SU-DHL-6 (cell line): ENCODE measurements around the gene IL36B.

ENCODE experiments used
- H2AFZ ChIP-seq: fragments of 200-600 bp; sonication (generic); 2 replicates; pipeline ENCODE4 v1.6.1; 2014; ENCODE audit warnings: low read depth, mild to moderate bottlenecking, moderate library complexity, mixed read lengths, antibody characterized with exemption, low read length; ENCODE audit not compliant: severe bottlenecking
- H3F3A ChIP-seq: fragments of 200-600 bp; shearing (Covaris generic); 2 replicates; pipeline ENCODE4 v1.6.0; 2016; ENCODE audit warnings: antibody characterized with exemption, mild to moderate bottlenecking; ENCODE audit not compliant: insufficient read depth
- H3K27ac ChIP-seq: fragments of 200-600 bp; sonication (generic); 2 replicates; pipeline ENCODE4 v1.5.1; 2016; ENCODE audit warnings: low read depth, mild to moderate bottlenecking, low read length, moderate library complexity, mixed read lengths
- H3K27me3 ChIP-seq: fragments of 200-600 bp; sonication (generic), shearing (Covaris generic); 2 replicates; pipeline ENCODE4 v1.6.0; 2014; ENCODE audit warnings: mild to moderate bottlenecking, low read length
- H3K36me3 ChIP-seq: fragments of 200-600 bp; sonication (generic); 2 replicates; pipeline ENCODE4 v1.6.1; 2014; ENCODE audit warnings: mild to moderate bottlenecking, low read length, mixed read lengths
- H3K4me2 ChIP-seq: fragments of 300-600, 200-600 bp; shearing (Covaris generic), sonication (generic); 2 replicates; pipeline ENCODE4 v1.6.0; 2014; ENCODE audit warnings: low read length, low read depth, mild to moderate bottlenecking; ENCODE audit not compliant: poor library complexity, severe bottlenecking
- H3K4me3 ChIP-seq: fragments of 200-600 bp; sonication (generic); 2 replicates; pipeline ENCODE4 v1.5.1; 2014; ENCODE audit warnings: antibody characterized with exemption, low read length, mild to moderate bottlenecking, mixed read lengths; ENCODE audit not compliant: insufficient read depth, poor library complexity, severe bottlenecking
- H3K79me2 ChIP-seq: fragments of 200-600 bp; sonication (generic); 2 replicates; pipeline ENCODE4 v1.6.1; 2014; ENCODE audit warnings: mild to moderate bottlenecking, low read length, moderate library complexity; ENCODE audit not compliant: insufficient read depth
- H3K9ac ChIP-seq: fragments of 200-600 bp; sonication (generic); 2 replicates; pipeline ENCODE4 v1.7.0; 2014; ENCODE audit warnings: mild to moderate bottlenecking, low read length
- H3K9me2 ChIP-seq: fragments of 200-600 bp; sonication (generic); replicated peaks from 2 replicates; pipeline ENCODE4 v1.6.1; 2014; ENCODE audit warnings: low read length; ENCODE audit not compliant: insufficient read depth
- H3K9me3 ChIP-seq: fragments of 200-600 bp; sonication (generic); 2 replicates; pipeline ENCODE4 v1.6.1; 2014; ENCODE audit warnings: low read length, mixed read lengths; ENCODE audit not compliant: insufficient read depth
- H4K20me1 ChIP-seq: fragments of 200-600 bp; sonication (generic); 2 replicates; pipeline ENCODE4 v1.6.1; 2014; ENCODE audit warnings: low read depth, mild to moderate bottlenecking, antibody characterized with exemption, low read length, moderate library complexity, mixed read lengths
- EZH2phosphoT487 ChIP-seq: fragments of 200-600 bp; sonication (generic), shearing (Covaris generic); conservative IDR thresholded peaks from 2 replicates; pipeline ENCODE4 v1.6.1; 2018; ENCODE audit warnings: mild to moderate bottlenecking, antibody characterized with exemption, low read length, moderate library complexity, mixed read lengths
- TF ChIP-seq, protein P1 (sequence below): fragments of 200-600 bp; sonication (generic); IDR thresholded peaks from one replicate; pipeline ENCODE4 v1.5.1; 2017; ENCODE audit warnings: antibody characterized with exemption, mild to moderate bottlenecking, low read length, moderate library complexity; ENCODE audit not compliant: insufficient read depth, poor library complexity, severe bottlenecking

Gene IL36B

GRCh38 chr2:113052396-113052917 lies at the start of gene IL36B:
TSS of gene IL36B (minus strand) at chr2:113052867.
- Histone ChIP-seq H3K4me3 (no peak within 1 kb of the TSS), H3K27ac (no peak within 1 kb of the TSS), H3F3A (no peaks in the 10 kb centered on the region), H3K79me2 (no peaks in the 10 kb centered on the region), H4K20me1 (no peaks in the 10 kb centered on the region), H3K4me2 (no peak within 1 kb of the TSS), H3K27me3 (no peaks in the 10 kb centered on the region), H3K36me3 (no peaks in the 10 kb centered on the region), H3K9me2 (no peaks in the 10 kb centered on the region), H3K9me3 (peaks cover 10% of the 10 kb centered on the region; the same call in 1 of the 2 replicates), H3K9ac (no peak within 1 kb of the TSS), H2AFZ (no peak within 1 kb of the TSS)
- no peak for TF ChIP-seq EZH2phosphoT487
- TF ChIP-seq, protein P1, sequence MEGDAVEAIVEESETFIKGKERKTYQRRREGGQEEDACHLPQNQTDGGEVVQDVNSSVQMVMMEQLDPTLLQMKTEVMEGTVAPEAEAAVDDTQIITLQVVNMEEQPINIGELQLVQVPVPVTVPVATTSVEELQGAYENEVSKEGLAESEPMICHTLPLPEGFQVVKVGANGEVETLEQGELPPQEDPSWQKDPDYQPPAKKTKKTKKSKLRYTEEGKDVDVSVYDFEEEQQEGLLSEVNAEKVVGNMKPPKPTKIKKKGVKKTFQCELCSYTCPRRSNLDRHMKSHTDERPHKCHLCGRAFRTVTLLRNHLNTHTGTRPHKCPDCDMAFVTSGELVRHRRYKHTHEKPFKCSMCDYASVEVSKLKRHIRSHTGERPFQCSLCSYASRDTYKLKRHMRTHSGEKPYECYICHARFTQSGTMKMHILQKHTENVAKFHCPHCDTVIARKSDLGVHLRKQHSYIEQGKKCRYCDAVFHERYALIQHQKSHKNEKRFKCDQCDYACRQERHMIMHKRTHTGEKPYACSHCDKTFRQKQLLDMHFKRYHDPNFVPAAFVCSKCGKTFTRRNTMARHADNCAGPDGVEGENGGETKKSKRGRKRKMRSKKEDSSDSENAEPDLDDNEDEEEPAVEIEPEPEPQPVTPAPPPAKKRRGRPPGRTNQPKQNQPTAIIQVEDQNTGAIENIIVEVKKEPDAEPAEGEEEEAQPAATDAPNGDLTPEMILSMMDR: no peak

DNA sequence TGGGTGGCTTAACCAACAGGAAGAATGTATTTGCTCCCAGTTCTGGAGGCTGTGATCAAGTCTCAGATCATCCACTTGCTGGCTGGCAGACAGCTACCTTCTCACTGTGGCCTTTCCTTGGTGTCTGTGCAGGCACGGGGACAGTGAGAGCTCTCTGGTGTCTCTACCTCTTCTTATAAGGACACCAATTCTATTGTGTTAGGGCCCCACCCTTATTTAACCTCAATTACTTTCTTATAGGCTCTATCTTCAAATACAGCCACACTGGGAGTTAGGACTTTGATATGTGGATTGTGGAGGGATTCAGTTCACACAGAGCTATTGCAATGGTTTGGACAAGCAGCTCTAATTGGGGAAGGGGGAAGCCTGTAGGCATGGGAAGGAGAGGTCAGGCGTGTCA lies 49.5 kb upstream of the IL36B start:
- Histone ChIP-seq H3K36me3 (no peaks in the 10 kb centered on the region), H3K9me2 (no peaks in the 10 kb centered on the region), H3K4me2 (no peak overlapping the region), H3F3A (no peaks in the 10 kb centered on the region), H3K9ac (no peak overlapping the region), H3K79me2 (no peaks in the 10 kb centered on the region), H3K27me3 (no peaks in the 10 kb centered on the region), H3K4me3 (no peak overlapping the region), H4K20me1 (no peaks in the 10 kb centered on the region), H3K27ac (no peak overlapping the region), H2AFZ (no peak overlapping the region), H3K9me3 (no peaks in the 10 kb centered on the region)
- TF ChIP-seq, protein P1: no peak

DNA sequence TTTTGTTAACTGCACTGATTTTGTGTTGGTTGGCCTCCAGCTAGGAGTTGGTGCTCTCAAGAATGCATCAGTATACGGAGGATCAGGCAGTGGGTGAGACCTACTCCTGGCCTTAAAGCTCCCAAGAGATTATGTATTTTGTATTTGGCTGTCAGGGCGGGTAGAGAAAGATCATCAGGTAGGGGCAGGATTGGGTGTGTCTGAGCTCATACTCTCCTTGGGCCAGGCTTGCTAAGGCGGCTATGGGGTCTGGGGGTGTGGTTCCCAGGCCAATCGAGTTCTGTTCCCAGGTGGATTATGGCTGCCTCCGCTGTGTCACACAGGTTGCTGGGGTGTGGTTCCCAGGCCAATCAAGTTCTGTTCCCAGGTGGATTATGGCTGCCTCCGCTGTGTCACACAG lies 45.9 kb upstream of the IL36B start:
- Histone ChIP-seq H3K4me2 (no peak overlapping the region), H3K9me2 (no peaks in the 10 kb centered on the region), H4K20me1 (no peaks in the 10 kb centered on the region), H3K27ac (no peak overlapping the region), H3F3A (no peaks in the 10 kb centered on the region), H2AFZ (no peak overlapping the region), H3K9me3 (no peaks in the 10 kb centered on the region), H3K36me3 (no peaks in the 10 kb centered on the region), H3K9ac (no peak overlapping the region), H3K79me2 (no peaks in the 10 kb centered on the region), H3K27me3 (no peaks in the 10 kb centered on the region), H3K4me3 (no peak overlapping the region)
- TF ChIP-seq EZH2phosphoT487: no peak
- TF ChIP-seq, protein P1: no peak
